ENCODE data around the gene EIPR1. TPM values are rescaled to one million over a fixed set of nuclear protein-coding genes. Genes with fewer than 3 reads are reported as not detected.
"Not testable (repeated sequence)": the region's sequence is repeated elsewhere in the genome, so short reads cannot be mapped to it uniquely, and the experiment has no call there.

EIPR1 gene
- total and polyA plus RNA-seq, 2 experiments from 2014 or later: 23.2 to 28.2 TPM

GRCh38 chr2:3386448-3386958, 8.9 kb upstream of the EIPR1 start:
- Histone ChIP-seq H3K27me3 (no peaks in the 10 kb centered on the region), H3K4me1 (ENCODE audit: low read depth) (no peaks in the 10 kb centered on the region), H3K9me3 (ENCODE audit: low read depth) (no peaks in the 10 kb centered on the region), H3K36me3 (peaks cover 21% of the 10 kb centered on the region), H3K27ac (no peak overlapping the region), H3K4me3 (no peak overlapping the region)
- no peak for TF ChIP-seq CTCF (IDR thresholded peaks at IDR 0.05; ENCODE audit: low read depth, low read length)
- no peak for DNase-seq (ENCODE audit: low read depth in 1 of 2, low spot score in 1 of 2)

GRCh38 chr2:3379647-3380534, 2.3 kb upstream of the EIPR1 start, which contains the start of gene TRAPPC12:
Gene TRAPPC12, plus strand, starts transcription at chr2:3379694. Its CDS starts 7,930 bp downstream, at chr2:3387624.
- H3K36me3 ChIP-seq: no peaks in the 10 kb centered on the region
- peak; percentile 49 for TF ChIP-seq CTCF (IDR thresholded peaks at IDR 0.05; ENCODE audit: low read depth, low read length)
- H3K4me3 ChIP-seq: peak within 1 kb of the TSS; percentile 67
- no peaks in the 10 kb centered on the region for H3K9me3 ChIP-seq (ENCODE audit: low read depth)
- no peaks in the 10 kb centered on the region for H3K27me3 ChIP-seq
- H3K4me1 ChIP-seq (ENCODE audit: low read depth): peaks cover 16% of the 10 kb centered on the region
- peak within 1 kb of the TSS; percentile 83 for H3K27ac ChIP-seq
- DNase-seq (ENCODE audit: low read depth in 1 of 2, low spot score in 1 of 2): peak; percentile 89 to 94

DNA sequence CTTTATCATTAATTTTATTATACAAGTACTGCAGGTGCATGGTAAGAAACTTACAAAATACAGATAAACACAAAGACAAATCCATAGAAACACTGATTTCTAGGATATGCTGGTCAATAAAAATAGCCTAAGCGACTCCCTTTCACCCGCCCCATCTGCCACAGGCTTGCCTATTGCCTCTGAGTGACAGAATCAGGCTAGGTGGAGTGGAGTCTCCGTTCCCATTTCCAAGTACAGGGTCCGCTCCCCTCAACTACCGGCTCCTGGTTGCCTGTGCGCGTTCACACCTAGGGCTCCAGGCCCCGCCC, 1.7 kb upstream of the EIPR1 start:
- H3K27ac ChIP-seq: peak overlapping the region; percentile 81
- H3K9me3 ChIP-seq (ENCODE audit: low read depth): no peaks in the 10 kb centered on the region
- peaks cover 16% of the 10 kb centered on the region for H3K4me1 ChIP-seq (ENCODE audit: low read depth)
- TF ChIP-seq CTCF (IDR thresholded peaks at IDR 0.05; ENCODE audit: low read depth, low read length): no peak
- no peaks in the 10 kb centered on the region for H3K27me3 ChIP-seq
- no peak for DNase-seq (ENCODE audit: low read depth in 1 of 2, low spot score in 1 of 2)
- peak overlapping the region; percentile 67 for H3K4me3 ChIP-seq
- H3K36me3 ChIP-seq: no peaks in the 10 kb centered on the region

DNA sequence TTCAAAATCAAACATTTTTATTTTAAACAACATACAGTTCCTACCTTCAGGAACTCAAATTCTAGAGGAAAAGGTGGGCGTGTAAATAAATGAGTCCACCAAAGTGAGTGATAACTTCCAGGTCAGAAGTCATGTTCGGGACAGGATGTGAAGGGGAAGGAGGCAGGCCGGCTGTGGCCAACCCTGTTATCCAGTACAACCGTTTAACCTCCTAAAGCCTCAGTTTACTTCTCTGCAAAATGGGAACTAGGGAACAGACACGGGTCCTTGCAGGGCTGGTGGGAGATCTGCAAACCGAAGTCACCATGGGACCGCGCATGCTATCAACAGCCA, 373 bp downstream of the EIPR1 start:
- Histone ChIP-seq H3K4me3 (peak overlapping the region; percentile 67), H3K4me1 (ENCODE audit: low read depth) (peaks cover 16% of the 10 kb centered on the region), H3K36me3 (no peaks in the 10 kb centered on the region), H3K27ac (peak overlapping the region; percentile 83), H3K9me3 (ENCODE audit: low read depth) (no peaks in the 10 kb centered on the region), H3K27me3 (no peaks in the 10 kb centered on the region)
- DNase-seq (ENCODE audit: low read depth in 1 of 2, low spot score in 1 of 2): peak in 1 of 2 donors; percentile 58
- TF ChIP-seq CTCF (IDR thresholded peaks at IDR 0.05; ENCODE audit: low read depth, low read length): no peak

DNA sequence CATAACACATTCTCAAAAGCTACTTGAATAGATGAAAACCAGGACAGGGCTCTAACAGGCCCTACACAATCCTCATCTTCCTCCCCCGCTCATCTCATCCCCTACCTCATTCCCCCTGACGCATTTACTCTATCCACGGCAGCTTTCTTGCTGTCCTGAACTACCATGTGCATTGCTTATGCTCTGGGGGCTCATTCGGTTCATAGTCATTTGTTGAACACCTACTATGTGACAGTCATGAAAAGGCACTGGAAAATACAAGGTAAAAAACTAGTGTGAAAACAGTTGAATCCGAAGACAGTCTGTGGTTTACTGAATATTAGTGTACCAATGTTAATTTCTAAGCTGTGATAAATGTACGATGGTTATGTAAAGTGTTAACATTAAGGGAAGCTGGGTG, 797 bp downstream of the EIPR1 start:
- H3K27ac ChIP-seq: no peak overlapping the region
- no peaks in the 10 kb centered on the region for H3K27me3 ChIP-seq
- H3K4me1 ChIP-seq (ENCODE audit: low read depth): peaks cover 16% of the 10 kb centered on the region
- H3K9me3 ChIP-seq (ENCODE audit: low read depth): no peaks in the 10 kb centered on the region
- H3K4me3 ChIP-seq: peak overlapping the region; percentile 67
- DNase-seq (ENCODE audit: low read depth in 1 of 2, low spot score in 1 of 2): no peak
- no peak for TF ChIP-seq CTCF (IDR thresholded peaks at IDR 0.05; ENCODE audit: low read depth, low read length)
- no peaks in the 10 kb centered on the region for H3K36me3 ChIP-seq

- not testable (repeated sequence) for H3K36me3 ChIP-seq; H3K4me3 ChIP-seq; H3K9me3 ChIP-seq (ENCODE audit: low read depth); DNase-seq (ENCODE audit: low read depth in 1 of 2, low spot score in 1 of 2); H3K27me3 ChIP-seq; H3K27ac ChIP-seq; H3K4me1 ChIP-seq (ENCODE audit: low read depth)
Observed at GRCh38 chr2:3369340-3370181, 8.1 kb downstream of the EIPR1 start.

Data from cardiac muscle cell (in vitro differentiated cells and primary cell).